ENCODE measurements around the gene MAB21L1.
A peak's percentile ranks its signal among the peaks of the same experiment; 100 is the strongest.

The MAB21L1 gene

GRCh38 chr13:35475960-35476943 lies at the start of gene MAB21L1:
TSS of gene MAB21L1 (minus strand) at chr13:35476689. CDS start at chr13:35476138, 551 bp downstream.
- Mint-ChIP-seq H3K27me3 (peaks cover 26% of the 10 kb centered on the region), H3K36me3 (no peaks in the 10 kb centered on the region), H3K9me3 (peaks cover 2% of the 10 kb centered on the region), H3K4me3 (peak within 1 kb of the TSS; percentile 75), H3K27ac (no peak within 1 kb of the TSS), H3K4me1 (peaks cover 17% of the 10 kb centered on the region)
- DNase-seq (ENCODE audit: low spot score in 2 of 2) (peak in 1 of 2 donors; percentile 14), ATAC-seq (ENCODE audit: low read depth) (peak; percentile 31)

GRCh38 chr13:35524171-35524570 lies 47.7 kb upstream of the MAB21L1 start:
- no peak for ATAC-seq (ENCODE audit: low read depth)
- Mint-ChIP-seq H3K27me3 (no peaks in the 10 kb centered on the region), H3K4me3 (no peak overlapping the region), H3K27ac (no peak overlapping the region), H3K9me3 (no peaks in the 10 kb centered on the region), H3K36me3 (peaks cover 3% of the 10 kb centered on the region), H3K4me1 (no peaks in the 10 kb centered on the region)
- no peak for DNase-seq (ENCODE audit: low spot score in 2 of 2)

DNA sequence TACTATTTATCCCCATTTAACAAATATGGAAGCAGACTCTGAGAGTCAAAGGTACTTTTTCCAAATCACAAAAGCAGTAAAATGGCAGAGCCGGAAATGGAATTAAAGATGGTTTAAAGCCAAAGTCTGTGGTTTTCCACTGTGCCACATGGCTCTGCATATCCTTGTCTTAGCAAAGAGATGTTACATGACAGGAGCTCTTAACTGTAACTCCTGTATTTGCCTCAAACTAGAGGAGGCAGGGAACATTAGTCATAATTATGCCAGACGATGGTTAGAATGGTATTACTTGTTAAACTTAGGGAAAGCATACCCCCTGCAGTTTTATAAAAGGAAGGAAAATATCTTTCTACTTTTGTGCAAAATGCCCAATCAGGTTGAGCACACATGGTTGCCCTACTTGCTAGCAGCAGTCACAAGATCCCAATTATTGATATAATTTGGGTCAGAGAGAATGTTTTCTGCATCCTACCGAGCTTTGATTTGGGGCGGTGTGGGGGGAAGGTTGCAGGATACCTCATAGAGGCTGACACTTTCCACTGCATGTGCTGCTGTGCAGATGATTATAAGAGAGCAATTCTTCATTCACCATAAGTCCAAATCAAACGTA lies 42.0 kb upstream of the MAB21L1 start:
- Mint-ChIP-seq H3K27ac (no peak overlapping the region), H3K4me3 (no peak overlapping the region), H3K27me3 (no peaks in the 10 kb centered on the region), H3K4me1 (no peaks in the 10 kb centered on the region), H3K36me3 (peaks cover 7% of the 10 kb centered on the region), H3K9me3 (no peaks in the 10 kb centered on the region)
- no peak for ATAC-seq (ENCODE audit: low read depth)
- DNase-seq (ENCODE audit: low spot score in 2 of 2), result no peak

DNA sequence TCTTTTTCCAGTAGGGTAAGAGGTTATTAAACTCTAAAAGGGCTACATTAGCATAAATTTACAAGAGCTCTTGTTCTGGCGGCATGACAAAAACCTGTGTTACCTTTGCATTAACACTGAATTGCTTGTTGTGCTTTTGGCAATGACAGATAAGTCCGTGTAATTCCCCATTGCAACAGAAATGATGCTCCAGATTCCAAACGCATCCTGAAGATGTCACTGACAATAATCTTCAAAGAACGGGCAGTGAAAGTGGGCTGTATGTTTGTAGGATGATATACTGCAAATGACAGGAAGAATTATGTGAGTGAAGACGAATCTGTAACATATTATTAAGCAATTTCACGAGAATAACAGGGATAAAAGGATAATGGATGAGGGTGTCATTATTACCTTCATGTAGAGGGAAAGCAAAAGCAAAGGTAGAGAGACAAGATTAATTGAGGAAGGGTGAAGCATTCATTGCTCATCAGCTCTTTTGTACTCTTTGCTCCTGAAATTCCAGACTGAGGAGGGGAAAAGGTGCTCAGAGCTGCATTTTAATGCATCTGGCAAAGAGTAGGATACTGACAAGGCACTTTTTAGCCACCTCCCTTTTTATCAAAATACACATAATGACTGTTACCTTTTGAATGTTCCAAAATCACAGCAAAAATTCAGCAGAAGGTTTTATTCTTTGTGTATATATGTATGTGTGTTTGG lies 38.5 kb upstream of the MAB21L1 start:
- peaks cover 4% of the 10 kb centered on the region for H3K36me3 Mint-ChIP-seq
- no peaks in the 10 kb centered on the region for H3K4me1 Mint-ChIP-seq
- H3K27me3 Mint-ChIP-seq, result no peaks in the 10 kb centered on the region
- no peak overlapping the region for H3K4me3 Mint-ChIP-seq
- H3K27ac Mint-ChIP-seq, result no peak overlapping the region
- ATAC-seq (ENCODE audit: low read depth) (no peak), DNase-seq (ENCODE audit: low spot score in 2 of 2) (no peak)
- H3K9me3 Mint-ChIP-seq, result no peaks in the 10 kb centered on the region

DNA sequence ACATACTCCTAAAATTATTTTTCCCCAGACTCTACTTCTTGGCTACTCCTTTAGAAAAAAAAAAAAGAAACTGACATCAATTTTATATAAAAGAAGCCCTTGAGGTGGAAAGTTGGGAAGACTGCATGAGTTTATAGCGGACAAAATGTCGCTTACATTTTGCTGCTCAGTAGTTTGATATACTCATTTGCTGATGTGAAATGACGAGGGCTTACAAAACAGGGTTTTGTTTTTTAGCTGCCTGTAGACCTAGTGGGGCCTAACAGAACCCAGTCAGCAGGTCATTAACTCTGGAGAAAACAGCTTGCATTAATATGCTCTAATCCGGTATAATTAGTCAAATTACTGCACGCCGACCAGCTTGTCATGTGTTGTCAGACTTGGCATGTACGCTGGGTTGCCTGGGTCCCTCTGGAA lies 37.6 kb upstream of the MAB21L1 start:
- ATAC-seq (ENCODE audit: low read depth) (no peak), DNase-seq (ENCODE audit: low spot score in 2 of 2) (no peak)
- Mint-ChIP-seq H3K27me3 (no peaks in the 10 kb centered on the region), H3K9me3 (no peaks in the 10 kb centered on the region), H3K4me3 (no peak overlapping the region), H3K27ac (no peak overlapping the region), H3K4me1 (no peaks in the 10 kb centered on the region), H3K36me3 (peaks cover 4% of the 10 kb centered on the region)

GRCh38 chr13:35512271-35512920 lies 35.9 kb upstream of the MAB21L1 start:
- no peaks in the 10 kb centered on the region for H3K27me3 Mint-ChIP-seq
- ATAC-seq (ENCODE audit: low read depth), result no peak
- no peak overlapping the region for H3K27ac Mint-ChIP-seq
- no peaks in the 10 kb centered on the region for H3K9me3 Mint-ChIP-seq
- no peak for DNase-seq (ENCODE audit: low spot score in 2 of 2)
- no peak overlapping the region for H3K4me3 Mint-ChIP-seq
- no peaks in the 10 kb centered on the region for H3K4me1 Mint-ChIP-seq
- peaks cover 4% of the 10 kb centered on the region for H3K36me3 Mint-ChIP-seq

DNA sequence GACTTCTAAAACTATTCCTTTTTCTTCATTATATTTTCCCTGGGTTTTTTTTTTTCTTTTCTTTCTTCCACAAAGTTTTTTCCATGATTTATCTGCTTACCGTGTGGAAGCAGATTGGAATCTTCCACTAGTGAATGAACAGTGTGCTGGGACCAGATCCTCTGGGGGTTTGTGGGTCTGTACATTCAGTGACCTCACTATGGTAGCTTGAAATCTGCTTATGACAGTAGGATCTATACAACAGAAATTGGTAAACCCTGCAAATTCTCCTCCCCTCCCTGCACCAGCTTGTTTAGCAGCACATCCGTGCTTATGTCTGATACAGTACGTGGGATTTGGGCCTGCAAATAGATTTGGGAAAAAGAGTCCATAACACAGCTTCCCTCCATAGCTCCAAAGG lies 26.0 kb upstream of the MAB21L1 start:
- Mint-ChIP-seq H3K4me1 (no peaks in the 10 kb centered on the region), H3K27me3 (no peaks in the 10 kb centered on the region), H3K4me3 (no peak overlapping the region), H3K9me3 (no peaks in the 10 kb centered on the region), H3K27ac (no peak overlapping the region), H3K36me3 (no peaks in the 10 kb centered on the region)
- ATAC-seq (ENCODE audit: low read depth) (no peak), DNase-seq (ENCODE audit: low spot score in 2 of 2) (no peak)

- H3K4me1 Mint-ChIP-seq, result no peaks in the 10 kb centered on the region
- H3K27ac Mint-ChIP-seq, result no peak overlapping the region
- ATAC-seq (ENCODE audit: low read depth) (no peak), DNase-seq (ENCODE audit: low spot score in 2 of 2) (no peak)
- H3K36me3 Mint-ChIP-seq, result no peaks in the 10 kb centered on the region
- no peaks in the 10 kb centered on the region for H3K9me3 Mint-ChIP-seq
- H3K27me3 Mint-ChIP-seq, result no peaks in the 10 kb centered on the region
- no peak overlapping the region for H3K4me3 Mint-ChIP-seq
These were observed 25.3 kb upstream of the MAB21L1 start for GRCh38 chr13:35501661-35502235.

GRCh38 chr13:35500144-35500543 lies 23.7 kb upstream of the MAB21L1 start:
- DNase-seq (ENCODE audit: low spot score in 2 of 2) (no peak), ATAC-seq (ENCODE audit: low read depth) (no peak)
- no peaks in the 10 kb centered on the region for H3K4me1 Mint-ChIP-seq
- H3K9me3 Mint-ChIP-seq, result no peaks in the 10 kb centered on the region
- no peaks in the 10 kb centered on the region for H3K36me3 Mint-ChIP-seq
- H3K27me3 Mint-ChIP-seq, result no peaks in the 10 kb centered on the region
- H3K27ac Mint-ChIP-seq, result no peak overlapping the region
- H3K4me3 Mint-ChIP-seq, result no peak overlapping the region

DNA sequence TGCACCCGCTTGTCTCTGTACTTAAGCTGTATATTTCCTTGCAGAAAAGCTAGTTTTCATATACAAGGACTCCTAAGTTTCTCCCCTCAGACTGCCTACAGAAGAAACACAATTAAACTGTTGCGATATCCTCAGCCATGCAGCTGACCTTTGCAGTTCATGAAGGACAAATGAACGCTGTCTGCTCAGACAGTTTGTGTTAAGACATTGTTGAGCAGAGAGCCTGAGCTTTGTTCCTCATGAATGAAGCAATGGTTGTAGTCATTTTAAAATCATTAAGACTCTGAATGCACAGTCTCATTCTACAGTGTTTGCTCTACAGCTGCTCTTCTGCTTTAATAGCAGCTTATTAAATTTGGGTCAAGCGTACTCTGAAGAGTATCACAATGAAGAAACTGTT lies 23.2 kb upstream of the MAB21L1 start:
- no peaks in the 10 kb centered on the region for H3K4me1 Mint-ChIP-seq
- H3K9me3 Mint-ChIP-seq, result peaks cover 1% of the 10 kb centered on the region
- ATAC-seq (ENCODE audit: low read depth) (no peak), DNase-seq (ENCODE audit: low spot score in 2 of 2) (no peak)
- H3K27ac Mint-ChIP-seq, result no peak overlapping the region
- H3K4me3 Mint-ChIP-seq, result no peak overlapping the region
- peaks cover 1% of the 10 kb centered on the region for H3K36me3 Mint-ChIP-seq
- no peaks in the 10 kb centered on the region for H3K27me3 Mint-ChIP-seq

- no peaks in the 10 kb centered on the region for H3K27me3 Mint-ChIP-seq
- DNase-seq (ENCODE audit: low spot score in 2 of 2) (no peak), ATAC-seq (ENCODE audit: low read depth) (no peak)
- peaks cover 3% of the 10 kb centered on the region for H3K9me3 Mint-ChIP-seq
- H3K36me3 Mint-ChIP-seq, result peaks cover 1% of the 10 kb centered on the region
- no peak overlapping the region for H3K4me3 Mint-ChIP-seq
- H3K27ac Mint-ChIP-seq, result no peak overlapping the region
- no peaks in the 10 kb centered on the region for H3K4me1 Mint-ChIP-seq
These were observed 22.7 kb upstream of the MAB21L1 start for GRCh38 chr13:35499196-35499662.

DNA sequence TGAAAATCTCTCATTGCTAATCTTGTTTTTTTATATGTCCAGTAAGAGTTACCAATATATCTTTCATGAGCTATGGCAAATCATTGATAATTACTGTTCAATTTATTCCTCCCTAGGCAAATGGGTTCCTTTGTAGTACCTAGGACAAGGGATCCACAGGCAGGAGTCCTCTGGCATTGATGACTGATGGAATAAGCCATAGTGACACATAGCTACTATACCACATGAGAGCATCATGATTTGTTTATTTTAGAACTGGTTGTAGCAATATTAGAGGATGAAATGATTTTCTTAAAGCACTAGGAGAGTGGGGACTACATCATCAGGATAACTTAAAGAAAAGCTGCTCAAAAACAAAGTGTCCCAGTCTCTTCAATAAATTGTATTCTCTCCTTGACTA lies 21.7 kb upstream of the MAB21L1 start:
- Mint-ChIP-seq H3K4me3 (no peak overlapping the region), H3K4me1 (no peaks in the 10 kb centered on the region), H3K36me3 (peaks cover 1% of the 10 kb centered on the region), H3K27me3 (no peaks in the 10 kb centered on the region), H3K9me3 (peaks cover 3% of the 10 kb centered on the region), H3K27ac (no peak overlapping the region)
- ATAC-seq (ENCODE audit: low read depth) (no peak), DNase-seq (ENCODE audit: low spot score in 2 of 2) (no peak)

GRCh38 chr13:35496761-35497386 lies 20.4 kb upstream of the MAB21L1 start:
- Mint-ChIP-seq H3K27ac (no peak overlapping the region), H3K4me1 (no peaks in the 10 kb centered on the region), H3K4me3 (no peak overlapping the region), H3K36me3 (peaks cover 1% of the 10 kb centered on the region), H3K27me3 (no peaks in the 10 kb centered on the region), H3K9me3 (peaks cover 3% of the 10 kb centered on the region)
- ATAC-seq (ENCODE audit: low read depth) (no peak), DNase-seq (ENCODE audit: low spot score in 2 of 2) (no peak)

All from memory B cell (primary cell).